Coronary artery (tissue), 2 donors: ENCODE measurements around the gene IL13RA2.

Source experiments
- DNase-seq: peaks from one replicate; pipeline ENCODE4 v3.0.0-alpha.2; 2017; ENCODE audit warnings: low spot score
- H3K27ac ChIP-seq, 2 donors: fragments of 200-600 bp; sonication (generic); one replicate each; pipeline ENCODE4 v1.5.1; 2016 to 2019
- H3K4me3 ChIP-seq: fragments of 200-600 bp; sonication (generic); 2 replicates; pipeline ENCODE4 v1.5.1; 2016; ENCODE audit warnings: mild to moderate bottlenecking, moderate library complexity
- TF ChIP-seq, protein P1 (sequence below): fragments of 200-600 bp; sonication (generic); IDR thresholded peaks from one replicate; pipeline ENCODE4 v1.5.1; 2019; ENCODE audit warnings: antibody characterized with exemption

IL13RA2 gene

DNA sequence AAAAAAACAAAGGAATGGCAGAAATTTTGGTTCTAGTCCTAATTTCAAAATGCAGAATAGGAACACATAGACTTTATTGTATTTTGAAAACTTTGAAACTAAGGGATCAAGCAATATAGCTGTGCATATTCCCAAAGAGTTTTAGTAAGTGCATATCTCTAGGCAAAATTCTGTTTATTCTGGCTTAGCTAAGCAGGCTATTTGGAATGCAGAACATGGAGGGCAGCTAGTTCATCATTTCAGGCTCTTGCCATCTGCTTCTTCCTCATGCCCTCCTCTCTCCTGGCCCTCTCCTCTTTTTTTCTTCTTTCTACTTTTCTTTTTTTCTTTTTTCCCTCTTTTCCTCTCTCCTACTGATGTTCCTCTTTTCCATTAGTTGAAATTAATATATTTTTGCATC is 12.0 kb upstream of the IL13RA2 start:
- H3K4me3 ChIP-seq = no peak overlapping the region
- H3K27ac ChIP-seq = no peak overlapping the region
- TF ChIP-seq, protein P1, sequence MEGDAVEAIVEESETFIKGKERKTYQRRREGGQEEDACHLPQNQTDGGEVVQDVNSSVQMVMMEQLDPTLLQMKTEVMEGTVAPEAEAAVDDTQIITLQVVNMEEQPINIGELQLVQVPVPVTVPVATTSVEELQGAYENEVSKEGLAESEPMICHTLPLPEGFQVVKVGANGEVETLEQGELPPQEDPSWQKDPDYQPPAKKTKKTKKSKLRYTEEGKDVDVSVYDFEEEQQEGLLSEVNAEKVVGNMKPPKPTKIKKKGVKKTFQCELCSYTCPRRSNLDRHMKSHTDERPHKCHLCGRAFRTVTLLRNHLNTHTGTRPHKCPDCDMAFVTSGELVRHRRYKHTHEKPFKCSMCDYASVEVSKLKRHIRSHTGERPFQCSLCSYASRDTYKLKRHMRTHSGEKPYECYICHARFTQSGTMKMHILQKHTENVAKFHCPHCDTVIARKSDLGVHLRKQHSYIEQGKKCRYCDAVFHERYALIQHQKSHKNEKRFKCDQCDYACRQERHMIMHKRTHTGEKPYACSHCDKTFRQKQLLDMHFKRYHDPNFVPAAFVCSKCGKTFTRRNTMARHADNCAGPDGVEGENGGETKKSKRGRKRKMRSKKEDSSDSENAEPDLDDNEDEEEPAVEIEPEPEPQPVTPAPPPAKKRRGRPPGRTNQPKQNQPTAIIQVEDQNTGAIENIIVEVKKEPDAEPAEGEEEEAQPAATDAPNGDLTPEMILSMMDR = no peak
- no peak for DNase-seq

DNA sequence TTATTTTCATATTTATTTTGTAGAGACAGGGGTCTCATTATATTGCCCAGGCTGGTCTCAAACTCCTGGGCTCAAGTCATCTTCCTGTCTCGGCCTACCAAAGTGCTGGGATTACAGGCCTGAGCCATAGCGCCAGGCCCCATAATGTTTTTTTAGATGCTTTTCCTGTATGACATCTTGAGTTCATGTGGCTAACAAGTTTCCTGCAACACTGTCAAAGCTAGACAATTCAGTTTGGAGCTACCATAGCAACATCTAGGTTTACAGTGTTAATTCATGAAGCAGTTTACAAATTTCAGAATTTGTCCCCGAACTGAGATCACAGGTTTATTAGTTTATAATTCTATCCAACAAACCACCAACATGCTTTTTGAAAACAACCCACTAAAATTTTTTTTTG is 6.4 kb upstream of the IL13RA2 start:
- DNase-seq = no peak
- no peak overlapping the region for H3K27ac ChIP-seq
- TF ChIP-seq, protein P1 = no peak
- no peak overlapping the region for H3K4me3 ChIP-seq

DNA sequence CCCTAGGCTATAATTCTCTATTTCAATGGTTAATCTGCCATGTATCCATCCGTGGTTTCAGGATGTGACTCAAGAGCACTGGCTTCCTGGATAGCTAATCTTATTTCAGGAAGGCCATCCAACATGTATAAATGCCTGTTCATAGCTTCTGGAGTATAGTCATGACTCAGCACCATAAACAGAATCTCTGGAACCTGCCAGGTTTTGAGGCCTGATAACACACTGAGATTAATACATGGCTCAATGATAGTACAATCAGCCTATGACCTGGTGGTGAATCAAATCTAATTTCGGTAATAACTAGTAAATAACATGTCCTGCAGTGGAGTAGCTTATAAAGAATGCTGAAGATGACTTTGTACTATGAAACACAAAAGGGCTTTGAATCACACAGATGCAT is 5.7 kb upstream of the IL13RA2 start:
- TF ChIP-seq, protein P1 = no peak
- H3K27ac ChIP-seq = no peak overlapping the region
- H3K4me3 ChIP-seq = no peak overlapping the region
- DNase-seq = no peak

DNA sequence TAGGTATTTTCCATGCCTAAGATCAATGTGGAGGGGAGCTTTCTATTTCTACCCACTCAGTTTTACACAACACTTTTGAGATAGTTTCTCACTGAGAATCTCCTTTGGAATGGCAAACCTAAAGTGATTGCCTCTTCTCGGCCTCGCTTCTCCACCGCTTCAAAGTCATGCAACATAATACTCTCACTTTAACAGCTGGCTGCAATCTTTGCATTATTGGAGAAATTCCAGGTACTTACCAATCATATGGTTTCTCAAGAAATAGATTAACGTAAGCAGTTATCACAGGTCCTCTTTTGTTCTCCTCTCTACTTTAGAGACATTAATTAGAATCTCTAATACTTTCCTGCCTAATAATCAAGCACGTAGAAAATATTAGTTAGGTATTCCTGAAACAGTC is 3.7 kb upstream of the IL13RA2 start:
- TF ChIP-seq, protein P1 = no peak
- Histone ChIP-seq H3K4me3 (no peak overlapping the region), H3K27ac (no peak overlapping the region)
- no peak for DNase-seq

DNA sequence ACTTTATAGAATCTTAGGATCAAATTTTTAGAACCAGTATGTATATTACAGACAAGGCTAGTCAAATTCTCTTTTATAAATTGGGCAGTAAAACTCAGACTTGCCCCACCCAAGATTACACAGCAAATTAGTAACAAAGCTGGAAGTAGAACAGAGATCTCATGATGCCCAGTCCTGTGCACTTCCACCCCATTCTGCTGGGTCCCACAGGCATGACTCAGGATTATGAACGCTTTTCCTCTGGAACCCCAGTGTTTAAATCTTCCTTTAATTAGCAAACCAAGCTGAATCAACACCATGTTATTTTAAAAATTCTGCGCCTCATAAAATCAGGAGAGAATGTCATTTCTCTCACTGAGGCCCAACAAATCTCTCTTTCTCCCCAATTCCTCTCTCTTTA is 1.5 kb upstream of the IL13RA2 start:
- no peak overlapping the region for H3K4me3 ChIP-seq
- no peak overlapping the region for H3K27ac ChIP-seq
- no peak for DNase-seq
- TF ChIP-seq, protein P1 = no peak

DNA sequence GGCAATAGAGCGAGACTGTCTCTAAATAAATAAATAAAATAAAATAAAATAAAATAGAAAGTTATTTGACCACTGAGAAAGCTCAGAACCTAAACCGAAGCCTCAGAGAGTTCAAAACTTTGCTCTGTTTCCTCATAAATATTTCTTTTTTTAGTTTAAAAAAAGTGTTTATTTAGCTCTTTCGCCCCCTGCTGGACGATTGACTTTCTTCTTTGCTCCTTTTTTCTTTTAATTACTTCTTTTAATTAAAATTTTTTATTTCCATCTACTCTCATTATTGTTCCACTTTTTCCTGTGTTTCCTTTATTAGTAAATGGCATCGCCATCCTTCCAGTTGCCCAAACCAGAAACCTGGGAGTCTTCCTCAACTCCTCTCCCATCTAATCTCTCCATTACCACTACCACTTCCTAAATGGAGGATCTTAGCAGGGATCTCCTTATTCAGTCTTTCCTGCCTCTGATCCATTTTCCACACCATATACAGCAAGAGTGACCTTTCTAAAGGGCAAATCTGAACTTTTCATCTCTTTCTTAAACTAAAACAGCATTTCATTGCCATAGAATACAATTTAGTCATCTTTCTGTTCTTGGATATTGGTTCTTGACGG is 728 bp upstream of the IL13RA2 start:
- H3K27ac ChIP-seq = no peak overlapping the region
- no peak overlapping the region for H3K4me3 ChIP-seq
- no peak for DNase-seq
- TF ChIP-seq, protein P1 = no peak

DNA sequence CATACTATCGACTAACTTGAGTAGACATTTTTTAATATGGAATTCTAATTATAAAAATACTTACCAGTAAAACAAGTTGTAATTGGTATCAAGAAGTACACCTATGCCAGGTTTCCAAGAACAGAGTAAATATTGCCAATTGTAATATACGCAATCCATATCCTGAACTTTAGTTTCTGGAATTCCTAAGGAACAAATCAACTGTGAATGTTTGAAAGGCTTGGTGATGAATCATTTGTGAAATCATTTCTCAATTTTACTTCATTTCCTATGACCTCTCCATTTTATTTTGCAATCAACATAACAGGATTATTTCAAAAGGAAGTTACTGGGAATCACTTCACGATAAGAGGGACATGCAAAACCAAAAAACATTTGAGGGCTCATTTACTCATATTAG is 3.7 kb downstream of the IL13RA2 start:
- DNase-seq = no peak
- Histone ChIP-seq H3K4me3 (no peak overlapping the region), H3K27ac (no peak overlapping the region)
- TF ChIP-seq, protein P1 = no peak
